Amygdala (tissue), 56 donors: ENCODE data around the gene SORBS2.

Experiments
- DNase-seq, 56 donors: peaks; one replicate each; lab custom pipeline; 2025; lab: John Stamatoyannopoulos, UW

Gene SORBS2

GRCh38 chr4:185780472-185780871 is 31.5 kb downstream of the SORBS2 start:
- no peak for DNase-seq

GRCh38 chr4:185779517-185779916 is 32.5 kb downstream of the SORBS2 start:
- DNase-seq = no peak

GRCh38 chr4:185778307-185778706 is 33.7 kb downstream of the SORBS2 start:
- no peak for DNase-seq

GRCh38 chr4:185775792-185776555 is 36.0 kb downstream of the SORBS2 start:
- no peak for DNase-seq

- no peak for DNase-seq
Observed at GRCh38 chr4:185774845-185775680, 36.9 kb downstream of the SORBS2 start.

- DNase-seq = no peak
Observed at GRCh38 chr4:185774131-185774653, 37.8 kb downstream of the SORBS2 start.

GRCh38 chr4:185773419-185773818 is 38.6 kb downstream of the SORBS2 start:
- DNase-seq = no peak

- DNase-seq = no peak
Observed at GRCh38 chr4:185772391-185773093, 39.5 kb downstream of the SORBS2 start.

GRCh38 chr4:185771711-185772390 is 40.1 kb downstream of the SORBS2 start:
- no peak for DNase-seq

- no peak for DNase-seq
Observed at GRCh38 chr4:185767528-185767927, 44.5 kb downstream of the SORBS2 start.

- DNase-seq = no peak
Observed at GRCh38 chr4:185764876-185765275, 47.1 kb downstream of the SORBS2 start.

- DNase-seq = no peak
Observed at GRCh38 chr4:185761352-185762235, 50.4 kb downstream of the SORBS2 start.

- DNase-seq = no peak
Observed at GRCh38 chr4:185758807-185759206, 53.2 kb downstream of the SORBS2 start.

GRCh38 chr4:185755451-185755850 is 56.5 kb downstream of the SORBS2 start:
- no peak for DNase-seq

- DNase-seq = no peak
Observed at GRCh38 chr4:185754961-185755360, 57.0 kb downstream of the SORBS2 start.

- DNase-seq = no peak
Observed at GRCh38 chr4:185752872-185753271, 59.1 kb downstream of the SORBS2 start.

- no peak for DNase-seq
Observed at GRCh38 chr4:185749858-185750257, 62.1 kb downstream of the SORBS2 start.

- no peak for DNase-seq
Observed at GRCh38 chr4:185748901-185749390, 63.0 kb downstream of the SORBS2 start.

- no peak for DNase-seq
Observed at GRCh38 chr4:185745891-185746290, 66.1 kb downstream of the SORBS2 start.
